Cardiac fibroblast (primary cell): Measurements from ENCODE around the gene SLC25A23.
A peak's percentile ranks its signal among the peaks of the same experiment; 100 is the strongest.

Source experiments
- DNase-seq, 2 donors: peaks; one replicate each; pipeline versions ENCODE4 v3.0.0 to v3.0.0-alpha.2; 2010; ENCODE audit warnings: low read depth in 2 of 2
- H3K4me3 ChIP-seq, 2 donors: replicated peaks in 1 of 2; 1 replicate in 1 of 2; 2 replicates in 1 of 2; pipeline ENCODE4 v1.5.1; 2011; ENCODE audit warnings: low read depth in 2 of 2, low read length in 2 of 2, mild to moderate bottlenecking in 2 of 2, moderate library complexity in 1 of 2
- TF ChIP-seq, protein P1 (sequence below): IDR thresholded peaks from one replicate; pipeline ENCODE4 v1.5.1; 2011; ENCODE audit warnings: low read depth, mild to moderate bottlenecking, low read length, inconsistent platforms

The SLC25A23 gene

DNA sequence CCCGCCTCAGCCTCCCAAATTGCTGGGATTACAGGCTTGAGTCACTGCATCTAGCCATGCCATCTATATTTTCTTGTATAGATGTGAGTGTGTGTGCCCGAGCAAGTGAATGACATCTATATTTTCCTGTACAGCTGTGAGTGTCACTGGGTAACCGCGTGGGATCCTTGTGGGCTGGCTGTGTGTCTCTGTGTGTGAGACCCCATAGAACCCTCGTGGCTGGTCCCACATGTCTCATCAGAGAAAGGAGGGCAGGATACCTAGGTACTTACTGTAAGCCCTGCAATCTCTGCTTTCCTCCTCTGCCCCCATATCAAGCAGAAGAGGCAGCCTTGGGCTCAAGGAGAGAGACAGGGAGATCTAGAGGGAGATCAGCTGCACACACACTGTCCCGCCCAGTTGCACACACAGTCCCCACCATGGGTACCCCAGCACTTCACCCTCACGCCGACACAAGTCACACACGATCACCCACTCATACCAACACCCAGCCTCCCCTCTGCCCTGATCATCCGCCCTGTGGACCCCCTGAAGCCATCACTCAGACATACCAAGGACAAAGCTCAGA is 21.3 kb upstream of the SLC25A23 start:
- DNase-seq = no peak
- H3K4me3 ChIP-seq = no peak overlapping the region
- TF ChIP-seq, protein P1, sequence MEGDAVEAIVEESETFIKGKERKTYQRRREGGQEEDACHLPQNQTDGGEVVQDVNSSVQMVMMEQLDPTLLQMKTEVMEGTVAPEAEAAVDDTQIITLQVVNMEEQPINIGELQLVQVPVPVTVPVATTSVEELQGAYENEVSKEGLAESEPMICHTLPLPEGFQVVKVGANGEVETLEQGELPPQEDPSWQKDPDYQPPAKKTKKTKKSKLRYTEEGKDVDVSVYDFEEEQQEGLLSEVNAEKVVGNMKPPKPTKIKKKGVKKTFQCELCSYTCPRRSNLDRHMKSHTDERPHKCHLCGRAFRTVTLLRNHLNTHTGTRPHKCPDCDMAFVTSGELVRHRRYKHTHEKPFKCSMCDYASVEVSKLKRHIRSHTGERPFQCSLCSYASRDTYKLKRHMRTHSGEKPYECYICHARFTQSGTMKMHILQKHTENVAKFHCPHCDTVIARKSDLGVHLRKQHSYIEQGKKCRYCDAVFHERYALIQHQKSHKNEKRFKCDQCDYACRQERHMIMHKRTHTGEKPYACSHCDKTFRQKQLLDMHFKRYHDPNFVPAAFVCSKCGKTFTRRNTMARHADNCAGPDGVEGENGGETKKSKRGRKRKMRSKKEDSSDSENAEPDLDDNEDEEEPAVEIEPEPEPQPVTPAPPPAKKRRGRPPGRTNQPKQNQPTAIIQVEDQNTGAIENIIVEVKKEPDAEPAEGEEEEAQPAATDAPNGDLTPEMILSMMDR = no peak

DNA sequence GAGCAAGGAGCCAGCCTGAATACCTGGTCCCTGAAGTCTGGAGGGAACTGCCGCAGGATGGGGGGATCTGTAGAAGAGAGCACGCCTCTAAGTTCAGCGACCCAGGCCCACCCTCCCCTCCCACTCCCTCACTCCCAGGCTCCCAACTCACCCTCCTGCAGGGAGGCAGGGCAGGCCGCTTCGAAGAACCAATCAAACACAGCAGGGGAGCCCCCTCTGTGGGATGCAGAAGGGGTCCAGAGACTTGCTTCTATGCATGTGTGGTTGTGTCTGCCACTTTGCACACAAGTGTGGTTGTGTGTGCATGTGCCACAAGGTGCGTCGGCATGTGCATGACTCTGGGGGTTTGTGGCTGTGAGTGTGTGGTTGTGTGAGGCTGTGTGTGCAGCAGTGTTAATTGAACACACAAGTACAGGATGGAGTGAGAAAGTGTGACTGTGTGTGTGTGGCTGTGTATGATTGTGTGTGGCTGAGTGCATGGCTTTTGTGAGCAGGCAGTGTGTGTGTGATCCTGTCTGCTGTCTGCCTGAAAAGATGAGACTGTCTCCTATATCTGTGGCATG is 20.3 kb upstream of the SLC25A23 start:
- no peak overlapping the region for H3K4me3 ChIP-seq
- TF ChIP-seq, protein P1 = no peak
- DNase-seq = no peak

DNA sequence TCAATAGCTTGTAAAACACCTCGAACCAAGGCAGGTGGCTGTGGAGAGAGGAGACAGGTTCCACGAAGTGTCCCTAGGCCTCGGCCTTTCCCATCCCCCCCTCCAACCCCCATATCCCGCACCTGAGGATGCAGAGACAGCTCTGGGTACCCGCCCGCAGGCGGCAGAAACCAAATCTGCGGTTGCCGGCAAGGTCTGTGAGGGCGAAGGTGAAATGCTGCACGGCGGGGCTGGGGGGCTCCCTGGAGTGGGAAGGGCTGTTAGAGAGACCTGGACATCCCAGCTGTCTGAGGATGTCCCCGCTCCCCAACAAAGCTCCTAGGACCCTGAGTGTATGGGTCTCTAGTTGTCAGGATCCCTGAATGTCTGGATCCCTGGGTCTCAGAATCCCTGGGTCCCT is 19.2 kb upstream of the SLC25A23 start:
- no peak overlapping the region for H3K4me3 ChIP-seq
- DNase-seq = no peak
- TF ChIP-seq, protein P1 = no peak

DNA sequence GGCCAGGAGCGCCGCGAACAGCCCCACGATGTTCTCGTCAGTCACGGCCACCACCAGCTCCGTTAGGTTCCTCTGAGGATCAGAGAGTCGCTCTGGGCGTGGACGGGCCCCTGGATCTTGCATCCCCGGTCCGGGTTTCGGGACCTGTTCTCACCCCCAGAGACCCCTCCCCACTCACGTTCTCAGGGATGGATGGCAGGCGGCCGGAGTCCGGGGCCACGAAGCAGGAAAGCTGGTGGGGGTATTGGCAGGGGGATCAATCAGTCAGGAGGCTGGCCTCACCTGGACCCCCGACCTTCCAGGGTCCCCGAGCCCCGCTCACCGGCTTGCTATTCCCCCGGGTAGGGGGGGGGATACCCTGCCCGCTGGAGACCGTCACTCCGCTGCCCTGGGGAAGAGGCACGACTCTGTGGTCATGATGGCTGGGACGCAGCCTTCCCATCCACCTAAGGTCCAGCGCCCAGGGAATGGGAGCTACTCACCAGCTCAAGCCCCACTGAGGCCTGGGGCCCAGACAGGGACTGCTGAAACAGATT is 17.4 kb upstream of the SLC25A23 start:
- DNase-seq = no peak
- TF ChIP-seq, protein P1 = no peak
- no peak overlapping the region for H3K4me3 ChIP-seq

DNA sequence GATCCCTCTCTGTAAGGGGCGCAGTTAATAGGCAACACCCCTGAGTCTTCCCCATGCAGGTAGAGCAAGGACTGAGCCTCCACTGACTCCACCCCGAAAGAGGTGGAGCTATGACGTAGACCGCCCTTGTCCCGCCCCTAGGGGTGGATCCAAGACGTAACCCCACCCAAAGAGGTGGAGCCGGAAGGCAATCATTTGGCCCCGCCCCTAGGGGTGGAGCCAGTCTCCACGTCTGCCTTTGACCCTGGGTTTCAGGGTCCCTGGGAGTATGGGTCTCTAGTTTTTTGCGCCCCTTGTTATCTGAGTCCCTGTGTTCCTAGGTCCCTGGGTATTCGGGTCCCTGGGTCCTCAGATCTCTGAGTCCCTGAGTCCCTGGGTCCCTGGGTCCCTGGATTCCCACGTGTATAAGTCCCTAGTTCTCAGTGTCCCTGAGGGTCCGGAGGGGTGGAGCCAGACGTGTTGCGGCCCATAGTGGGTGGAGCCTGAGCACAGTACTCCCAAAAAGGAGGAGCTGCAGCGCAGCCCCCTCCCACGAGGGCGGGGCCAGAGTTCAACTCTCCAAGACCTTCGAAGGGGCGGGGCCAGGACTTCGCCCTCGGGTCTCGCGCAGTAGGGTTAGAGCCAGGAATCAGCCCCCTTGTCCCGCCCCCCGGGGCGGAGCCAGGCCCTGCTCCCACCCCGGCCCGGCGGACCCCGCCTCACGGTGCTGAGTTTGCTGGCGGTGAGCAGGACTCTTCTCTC is 16.7 kb upstream of the SLC25A23 start:
- TF ChIP-seq, protein P1 = no peak
- peak; percentile 48 to 56 for DNase-seq
- no peak overlapping the region for H3K4me3 ChIP-seq

DNA sequence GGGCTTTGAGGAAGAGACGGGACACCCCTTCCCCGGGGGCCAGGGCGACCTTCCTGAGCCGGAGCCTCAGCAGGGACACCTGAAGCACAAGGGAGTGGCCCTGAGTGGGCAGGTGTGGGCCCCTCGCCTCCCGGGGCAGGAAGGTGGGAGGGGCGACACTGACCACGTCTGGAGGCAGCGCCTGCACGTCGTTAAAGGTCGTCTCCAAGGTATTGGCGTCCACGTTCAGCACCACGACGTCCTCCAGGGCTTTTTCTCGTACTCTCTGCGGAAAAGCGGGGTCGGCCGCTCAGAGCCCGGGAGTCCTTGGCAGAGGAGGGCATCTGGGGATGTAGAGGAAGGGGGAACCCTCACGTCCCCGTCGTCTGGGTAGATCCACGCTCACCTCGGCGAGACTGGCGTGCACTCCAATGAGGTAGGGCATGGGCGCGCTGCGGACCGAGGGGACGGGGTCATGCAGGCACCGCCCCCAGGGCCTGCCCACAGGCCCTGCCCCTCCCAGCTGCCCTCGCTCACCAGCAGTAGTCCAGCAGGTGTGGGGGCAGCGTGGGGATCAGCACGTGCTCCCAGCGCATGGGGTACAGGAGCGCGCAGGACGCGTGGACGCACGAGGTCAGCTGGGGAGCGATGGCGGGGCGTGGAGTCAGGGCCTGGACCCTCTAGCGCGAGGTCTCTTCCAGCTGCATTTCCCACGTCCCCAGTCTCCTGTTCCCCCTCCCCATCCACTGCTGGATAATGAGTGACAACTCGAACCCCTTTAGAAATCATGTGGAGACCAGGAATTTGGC is 15.9 kb upstream of the SLC25A23 start:
- no peak for DNase-seq
- TF ChIP-seq, protein P1 = no peak
- H3K4me3 ChIP-seq = no peak overlapping the region
